T-cell (primary cell): ENCODE measurements around the gene MS4A8. TPM values are rescaled to one million over a fixed set of nuclear protein-coding genes. Genes with fewer than 3 reads are reported as not detected.

Source experiments
- ATAC-seq, 4 experiments: fragments of 200-7000 bp in 3 of 4; fragments of 150-1000 bp in 1 of 4; cut with Tn5 transposase; replicated peaks in 1 of 4; 1 replicate in 3 of 4; 2 replicates in 1 of 4; pipeline ENCODE4 v1.10.0; 2021; ENCODE audit warnings: moderate library complexity in 3 of 4, mild to moderate bottlenecking in 2 of 4, moderate number of reproducible peaks in 1 of 4
- CTCF ChIA-PET, 2 donors: fragments of 300-600 bp; sonication (Branson Sonifier 250); formaldehyde crosslinking; loops; one replicate each; lab custom pipeline; 2022; ENCODE audit warnings: antibody characterized with exemption in 2 of 2; lab: Charles Lee
- POLR2A ChIA-PET, 2 donors: fragments of 300-600 bp; sonication (Branson Sonifier 250); formaldehyde crosslinking; loops; one replicate each; lab custom pipeline; 2022; ENCODE audit warnings: antibody characterized with exemption in 2 of 2; lab: Charles Lee
- DNase-seq, 35 experiments: peaks; one replicate each; pipeline versions ENCODE4 v3.0.0 to v3.0.0-alpha.2; 2013 to 2023
- H3K27ac ChIP-seq: one replicate; pipeline ENCODE4 v1.5.1; 2013; ENCODE audit warnings: low read length
- H3K27me3 ChIP-seq, 2 experiments: replicated peaks in 1 of 2; 1 replicate in 1 of 2; 2 replicates in 1 of 2; pipeline versions ENCODE4 v1.6.1 to v1.7.0; 2013; ENCODE audit warnings: low read length in 1 of 2, mixed read lengths in 1 of 2; ENCODE audit not compliant: control insufficient read depth in 2 of 2, insufficient read depth in 2 of 2; ENCODE audit errors: extremely low read depth in 1 of 2
- H3K36me3 ChIP-seq, 2 donors: 1 replicate in 1 of 2; 2 replicates in 1 of 2; pipeline versions ENCODE4 v1.6.1 to v1.7.0; 2013; ENCODE audit warnings: low read length in 1 of 2; ENCODE audit not compliant: control insufficient read depth in 2 of 2, insufficient read depth in 1 of 2; ENCODE audit errors: extremely low read depth in 1 of 2
- H3K4me1 ChIP-seq, 2 experiments: 1 replicate in 1 of 2; 2 replicates in 1 of 2; pipeline versions ENCODE4 v1.6.1 to v1.7.0; 2013; ENCODE audit warnings: low read length in 2 of 2, mixed read lengths in 1 of 2; ENCODE audit not compliant: insufficient read depth in 2 of 2, control insufficient read depth in 1 of 2; ENCODE audit errors: extremely low read depth in 1 of 2
- H3K4me3 ChIP-seq, 2 donors: 1 replicate in 1 of 2; 2 replicates in 1 of 2; pipeline versions ENCODE4 v1.5.1 to v1.7.0; 2013; ENCODE audit warnings: mild to moderate bottlenecking in 2 of 2, low read length in 1 of 2, moderate library complexity in 1 of 2; ENCODE audit not compliant: control insufficient read depth in 1 of 2; ENCODE audit errors: extremely low read depth in 1 of 2
- H3K9me3 ChIP-seq: 2 replicates; pipeline ENCODE4 v1.7.0; 2013
- H3K27ac Mint-ChIP-seq, 2 donors: one replicate each; pipeline ENCODE4 v1.8.0; 2020 to 2021; ENCODE audit warnings: mild to moderate bottlenecking in 2 of 2, mixed read lengths in 2 of 2
- H3K27me3 Mint-ChIP-seq, 2 donors: one replicate each; pipeline ENCODE4 v1.8.0; 2021 to 2022; ENCODE audit warnings: mixed read lengths in 2 of 2
- H3K36me3 Mint-ChIP-seq: one replicate; pipeline ENCODE4 v1.8.0; 2021; ENCODE audit warnings: mixed read lengths
- H3K4me1 Mint-ChIP-seq, 3 donors: one replicate each; pipeline ENCODE4 v1.8.0; 2020 to 2022; ENCODE audit warnings: mixed read lengths in 3 of 3, mild to moderate bottlenecking in 1 of 3
- H3K4me3 Mint-ChIP-seq, 3 donors: one replicate each; pipeline ENCODE4 v1.8.0; 2020 to 2022; ENCODE audit warnings: mild to moderate bottlenecking in 3 of 3, mixed read lengths in 3 of 3, moderate library complexity in 3 of 3
- H3K9me3 Mint-ChIP-seq, 3 donors: one replicate each; pipeline ENCODE4 v1.8.0; 2020 to 2022; ENCODE audit warnings: mixed read lengths in 3 of 3
- WGBS: methylation state at CpG from one replicate; pipeline ENCODE4 v1.1.5; 2013; ENCODE audit warnings: missing lambda C conversion rate; ENCODE audit not compliant: insufficient coverage; 5-methylcytosine and 5-hydroxymethylcytosine counted together
- total RNA-seq, 35 experiments: library from RNA in 6 of 35; stranded (reverse) in 6 of 35; fragments of 120-200 nt in 1 of 35; gene quantifications; one replicate each; pipeline versions ENCODE4 v1.2.1 to v1.2.4 and lab custom pipeline; 2013 to 2026

MS4A8 gene
- total RNA-seq, 5 donors from 2014 or later (not counting 1 experiment from before 2014, with no cell fraction given) = not detected

GRCh38 chr11:60748225-60748624 lies 48.8 kb downstream of the MS4A8 start:
- Mint-ChIP-seq H3K4me1 (no peaks in the 10 kb centered on the region), H3K27ac (no peak overlapping the region), H3K27me3 (peaks cover 30 to 31% of the 10 kb centered on the region in 2 donors), H3K4me3 (no peak overlapping the region), H3K36me3 (no peaks in the 10 kb centered on the region), H3K9me3 (peaks cover 0 to 4% (median 0%) of the 10 kb centered on the region in 3 donors)
- 91% methylated on average over 11 of the region's 17 CpGs for WGBS
- POLR2A ChIA-PET = no interaction called here
- H3K9me3 ChIP-seq = no peaks in the 10 kb centered on the region
- no peak for ATAC-seq
- CTCF ChIA-PET = no interaction called here
- no peak for DNase-seq
- no peak overlapping the region for H3K27ac ChIP-seq
- H3K27me3 ChIP-seq = peaks cover 0 to 31% of the 10 kb centered on the region in 2 experiments
- H3K4me3 ChIP-seq = no peak overlapping the region
- H3K36me3 ChIP-seq = no peaks in the 10 kb centered on the region
- H3K4me1 ChIP-seq = no peaks in the 10 kb centered on the region

- no peak overlapping the region for H3K4me3 Mint-ChIP-seq
- CTCF ChIA-PET = no interaction called here
Observed at GRCh38 chr11:60748821-60749220, 49.4 kb downstream of the MS4A8 start.

DNA sequence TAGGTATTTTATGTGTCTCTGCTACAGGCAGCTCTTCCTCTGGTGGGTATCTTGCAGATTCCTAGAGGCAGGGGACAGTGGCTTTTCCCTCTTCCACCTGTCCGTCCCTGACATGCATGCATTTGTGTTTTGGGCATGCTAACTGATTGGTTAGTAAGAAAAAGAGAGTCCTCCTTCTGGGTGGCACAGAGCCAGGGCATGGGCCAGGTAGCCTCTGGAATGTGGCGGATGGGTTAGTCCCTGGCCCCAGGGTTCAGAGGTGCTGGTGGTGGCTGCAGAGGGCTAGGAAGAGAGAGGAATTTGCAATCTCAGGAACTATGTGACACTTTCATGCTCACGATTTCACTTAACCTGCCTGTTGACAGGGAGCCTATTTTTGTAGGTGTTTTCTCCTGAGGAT lies 51.5 kb downstream of the MS4A8 start:
- ATAC-seq = no peak
- Mint-ChIP-seq H3K9me3 (no peaks in the 10 kb centered on the region), H3K27me3 (peaks cover 23 to 24% of the 10 kb centered on the region in 2 donors), H3K36me3 (no peaks in the 10 kb centered on the region), H3K27ac (no peak overlapping the region), H3K4me1 (no peaks in the 10 kb centered on the region), H3K4me3 (no peak overlapping the region)
- no peak overlapping the region for H3K4me3 ChIP-seq
- no peak for DNase-seq
- no peaks in the 10 kb centered on the region for H3K36me3 ChIP-seq
- no peak overlapping the region for H3K27ac ChIP-seq
- no peaks in the 10 kb centered on the region for H3K9me3 ChIP-seq
- peaks cover 0 to 31% of the 10 kb centered on the region in 2 experiments for H3K27me3 ChIP-seq
- 90% methylated on average over 2 of the region's 3 CpGs for WGBS
- no peaks in the 10 kb centered on the region for H3K4me1 ChIP-seq
- ChIA-PET CTCF (no interaction called here), POLR2A (no interaction called here)

More at GRCh38 chr11:60748821-60749220, 49.4 kb downstream of the MS4A8 start:
- H3K36me3 Mint-ChIP-seq = no peaks in the 10 kb centered on the region
- 80% methylated on average over 5 of the region's 8 CpGs for WGBS
- Histone ChIP-seq H3K4me3 (no peak overlapping the region), H3K4me1 (no peaks in the 10 kb centered on the region), H3K36me3 (no peaks in the 10 kb centered on the region), H3K27ac (no peak overlapping the region), H3K27me3 (peaks cover 0 to 31% of the 10 kb centered on the region in 2 experiments), H3K9me3 (no peaks in the 10 kb centered on the region)
- H3K27ac Mint-ChIP-seq = no peak overlapping the region
- H3K4me1 Mint-ChIP-seq = no peaks in the 10 kb centered on the region
- no peak for DNase-seq
- peaks cover 28 to 33% of the 10 kb centered on the region in 2 donors for H3K27me3 Mint-ChIP-seq
- POLR2A ChIA-PET = no interaction called here
- H3K9me3 Mint-ChIP-seq = peaks cover 0 to 4% (median 0%) of the 10 kb centered on the region in 3 donors
- no peak for ATAC-seq

DNA sequence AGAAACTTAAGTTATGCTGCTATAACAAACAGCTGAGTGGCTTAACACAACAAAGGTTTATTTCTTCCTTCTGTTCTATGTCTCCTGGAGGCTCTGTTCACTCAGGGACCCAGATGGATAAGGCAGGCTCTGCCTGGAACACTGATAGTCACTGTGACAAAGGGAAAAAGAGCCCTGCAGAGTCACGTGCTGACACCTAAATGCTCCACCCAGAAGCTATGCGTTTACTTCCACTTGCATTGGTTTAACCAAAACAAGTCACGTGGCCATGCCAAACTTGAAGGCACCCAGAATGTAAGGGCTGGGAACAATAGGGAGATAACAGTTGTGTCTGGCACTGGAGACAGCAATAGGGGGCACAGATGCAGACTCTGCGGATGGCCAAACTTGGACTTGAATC lies 53.9 kb downstream of the MS4A8 start:
- ChIA-PET POLR2A (no interaction called here), CTCF (no interaction called here)
- ATAC-seq = no peak
- Mint-ChIP-seq H3K27me3 (peaks cover 19 to 43% of the 10 kb centered on the region in 2 donors), H3K36me3 (no peaks in the 10 kb centered on the region), H3K4me3 (no peak overlapping the region), H3K27ac (no peak overlapping the region), H3K4me1 (no peaks in the 10 kb centered on the region), H3K9me3 (no peaks in the 10 kb centered on the region)
- Histone ChIP-seq H3K4me3 (no peak overlapping the region), H3K36me3 (no peaks in the 10 kb centered on the region), H3K9me3 (no peaks in the 10 kb centered on the region), H3K27ac (no peak overlapping the region), H3K4me1 (no peaks in the 10 kb centered on the region), H3K27me3 (peaks cover 0 to 35% of the 10 kb centered on the region in 2 experiments)
- 63% methylated on average over 3 of the region's 4 CpGs for WGBS
- DNase-seq = no peak

DNA sequence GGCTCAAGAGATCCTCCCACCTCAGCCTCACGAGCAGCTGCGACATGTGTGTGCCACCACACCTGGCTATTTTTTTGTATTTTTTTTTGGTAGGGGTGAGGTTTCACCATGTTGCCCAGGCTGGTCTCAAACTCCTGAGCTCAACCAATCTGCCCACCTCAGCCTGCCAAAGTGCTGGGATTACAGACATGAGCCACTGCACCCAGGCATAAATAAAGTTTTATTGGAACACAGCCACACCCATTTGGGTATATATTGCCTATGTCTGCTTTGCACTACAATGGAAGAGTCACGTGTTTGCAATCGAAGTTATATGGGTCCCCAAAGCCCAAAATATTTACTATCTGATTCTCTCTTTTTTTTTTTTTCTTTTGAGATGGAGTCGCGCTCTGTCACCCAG lies 55.5 kb downstream of the MS4A8 start:
- H3K27me3 Mint-ChIP-seq = peaks cover 32 to 57% of the 10 kb centered on the region in 2 donors
- Histone ChIP-seq H3K36me3 (no peaks in the 10 kb centered on the region), H3K9me3 (no peaks in the 10 kb centered on the region), H3K4me1 (no peaks in the 10 kb centered on the region), H3K27ac (no peak overlapping the region), H3K27me3 (peaks cover 0 to 25% of the 10 kb centered on the region in 2 experiments), H3K4me3 (no peak overlapping the region)
- no peak for DNase-seq
- no peak for ATAC-seq
- ChIA-PET POLR2A (no interaction called here), CTCF (no interaction called here)
- whole genome bisulfite sequencing = no CpG with 5 or more reads among the region's 6 CpGs
- no peaks in the 10 kb centered on the region for H3K9me3 Mint-ChIP-seq
- no peaks in the 10 kb centered on the region for H3K36me3 Mint-ChIP-seq
- H3K4me1 Mint-ChIP-seq = no peaks in the 10 kb centered on the region
- H3K4me3 Mint-ChIP-seq = no peak overlapping the region
- H3K27ac Mint-ChIP-seq = no peak overlapping the region

DNA sequence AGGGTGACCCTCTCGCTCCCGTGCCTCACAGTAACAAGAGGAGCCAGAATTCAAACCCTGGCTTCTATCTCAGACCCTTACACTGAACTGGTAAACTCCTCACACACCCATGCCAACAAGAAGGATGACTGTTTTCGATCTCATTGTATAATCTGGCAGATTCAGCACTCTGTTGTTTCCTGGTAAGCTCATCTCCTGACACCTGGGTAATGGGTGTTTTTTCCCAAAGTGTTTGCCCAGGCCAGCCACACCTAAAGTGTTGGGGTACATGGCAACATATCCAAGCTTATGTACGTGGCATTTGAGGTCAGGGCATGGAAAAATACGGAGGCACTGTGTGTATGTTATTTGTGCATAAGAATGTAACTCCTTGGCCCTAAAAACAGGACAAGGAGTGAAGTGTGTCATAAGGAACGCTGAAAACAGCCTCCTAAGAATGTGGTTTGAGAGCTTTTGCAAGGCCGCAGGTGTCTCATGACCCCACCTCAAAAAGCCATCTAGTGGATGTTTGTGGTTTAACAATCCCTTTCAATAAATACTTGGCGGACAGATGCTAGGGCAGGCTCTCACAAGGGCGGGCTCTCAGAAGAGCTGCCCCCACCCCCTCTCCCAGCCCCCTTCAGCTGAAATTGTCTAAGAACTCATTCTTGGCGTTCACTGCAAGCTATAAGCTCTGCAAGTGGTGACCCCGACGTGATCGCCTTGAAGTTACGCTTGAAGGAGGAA lies 57.1 kb downstream of the MS4A8 start, which contains the start of gene MS4A15:
TSS of gene MS4A15 (plus strand) at position 561 of the 726 bp plus-strand sequence. CDS start 6,867 bp downstream, outside the sequence.
- POLR2A ChIA-PET = no interaction called here
- Histone ChIP-seq H3K36me3 (no peaks in the 10 kb centered on the region), H3K27ac (no peak within 1 kb of the TSS), H3K4me1 (no peaks in the 10 kb centered on the region), H3K9me3 (no peaks in the 10 kb centered on the region), H3K4me3 (no peak within 1 kb of the TSS), H3K27me3 (peaks cover 0 to 18% of the 10 kb centered on the region in 2 experiments)
- Mint-ChIP-seq H3K27ac (no peak within 1 kb of the TSS), H3K9me3 (no peaks in the 10 kb centered on the region), H3K4me3 (no peak within 1 kb of the TSS), H3K4me1 (no peaks in the 10 kb centered on the region), H3K27me3 (peaks cover 45 to 67% of the 10 kb centered on the region in 2 donors), H3K36me3 (no peaks in the 10 kb centered on the region)
- CTCF ChIA-PET = no interaction called here
- ATAC-seq = no peak
- WGBS = 66% methylated on average over 9 of the region's 14 CpGs
- DNase-seq = peak in 1 of 35 experiments; percentile 24
